Colonic mucosa (tissue), 4 donors: ENCODE data around the gene PIANP. TPM values are rescaled to one million over a fixed set of nuclear protein-coding genes. Genes with fewer than 3 reads are reported as not detected.

ENCODE experiments used
- DNase-seq: peaks from one replicate; pipeline ENCODE4 v3.0.0-alpha.2; 2020
- H3K27ac ChIP-seq: fragments of 200-600 bp; one replicate; pipeline ENCODE4 v1.8.0; 2021
- H3K27me3 ChIP-seq: fragments of 200-600 bp; one replicate; pipeline ENCODE4 v1.8.0; 2021
- H3K36me3 ChIP-seq: fragments of 200-600 bp; one replicate; pipeline ENCODE4 v1.8.0; 2021
- H3K4me1 ChIP-seq: fragments of 200-600 bp; one replicate; pipeline ENCODE4 v1.8.0; 2021; ENCODE audit warnings: mild to moderate bottlenecking
- H3K4me3 ChIP-seq: fragments of 200-600 bp; one replicate; pipeline ENCODE4 v1.8.0; 2021
- H3K9ac ChIP-seq, 2 donors: one replicate each; pipeline ENCODE4 v1.7.0; 2013; ENCODE audit warnings: control low read depth in 2 of 2, low read depth in 2 of 2, low read length in 2 of 2
- H3K9me3 ChIP-seq: fragments of 200-600 bp; one replicate; pipeline ENCODE4 v1.8.0; 2021
- intact Hi-C: fragments of 100-400 bp; cut with DNase I; formaldehyde crosslinking; loops from one replicate; pipeline ENCODE4 v1.14.1; 2022
- total RNA-seq, 2 donors: library from RNA; stranded (reverse); fragmentation: NEBNext Ultra II Directional in 1 of 2; extraction: Animal tissue kit (Norgen Biotek cat#: 25700) in 1 of 2; gene quantifications; one replicate each; pipeline ENCODE4 v1.2.1, GENCODE V29; 2021
- TF ChIP-seq, protein P1 (sequence below): fragments of 200-600 bp; IDR thresholded peaks from one replicate; pipeline ENCODE4 v1.8.0; 2022; ENCODE audit warnings: antibody characterized with exemption, mild to moderate bottlenecking
- donor health status: healthy.
- donor health status: DM: no; HTN: no; CAD: no.
- donor health status: DM: no; HTN: no; CAD: no.

PIANP gene
- total RNA-seq, 2 donors from 2014 or later: 0.44 to 1.2 TPM

DNA sequence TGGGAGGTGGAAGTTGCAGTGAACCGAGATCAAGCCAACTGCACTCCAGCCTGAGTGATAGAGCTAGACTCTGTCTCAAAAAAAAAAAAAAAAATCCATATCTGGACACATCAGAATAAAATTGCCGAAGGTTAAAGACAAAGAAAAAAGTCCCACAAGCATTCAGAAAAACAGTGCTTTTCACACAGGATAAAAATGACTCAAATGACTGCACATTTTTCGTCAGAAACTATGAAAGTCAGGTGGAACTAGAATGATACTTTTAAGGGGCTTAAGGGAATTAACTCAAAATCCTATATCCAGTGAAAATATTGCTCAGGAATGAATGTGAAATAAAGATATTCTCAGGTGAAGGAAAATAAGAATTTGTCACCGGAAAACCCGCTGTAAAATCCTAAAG, 36.1 kb upstream of the PIANP start:
- no peaks in the 10 kb centered on the region for H3K4me1 ChIP-seq
- DNase-seq: no peak
- H3K36me3 ChIP-seq: no peaks in the 10 kb centered on the region
- H3K27me3 ChIP-seq: no peaks in the 10 kb centered on the region
- no peak overlapping the region for H3K9ac ChIP-seq
- no peak overlapping the region for H3K4me3 ChIP-seq
- TF ChIP-seq, protein P1, sequence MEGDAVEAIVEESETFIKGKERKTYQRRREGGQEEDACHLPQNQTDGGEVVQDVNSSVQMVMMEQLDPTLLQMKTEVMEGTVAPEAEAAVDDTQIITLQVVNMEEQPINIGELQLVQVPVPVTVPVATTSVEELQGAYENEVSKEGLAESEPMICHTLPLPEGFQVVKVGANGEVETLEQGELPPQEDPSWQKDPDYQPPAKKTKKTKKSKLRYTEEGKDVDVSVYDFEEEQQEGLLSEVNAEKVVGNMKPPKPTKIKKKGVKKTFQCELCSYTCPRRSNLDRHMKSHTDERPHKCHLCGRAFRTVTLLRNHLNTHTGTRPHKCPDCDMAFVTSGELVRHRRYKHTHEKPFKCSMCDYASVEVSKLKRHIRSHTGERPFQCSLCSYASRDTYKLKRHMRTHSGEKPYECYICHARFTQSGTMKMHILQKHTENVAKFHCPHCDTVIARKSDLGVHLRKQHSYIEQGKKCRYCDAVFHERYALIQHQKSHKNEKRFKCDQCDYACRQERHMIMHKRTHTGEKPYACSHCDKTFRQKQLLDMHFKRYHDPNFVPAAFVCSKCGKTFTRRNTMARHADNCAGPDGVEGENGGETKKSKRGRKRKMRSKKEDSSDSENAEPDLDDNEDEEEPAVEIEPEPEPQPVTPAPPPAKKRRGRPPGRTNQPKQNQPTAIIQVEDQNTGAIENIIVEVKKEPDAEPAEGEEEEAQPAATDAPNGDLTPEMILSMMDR: no peak
- H3K9me3 ChIP-seq: no peaks in the 10 kb centered on the region
- intact Hi-C loops: loop anchor here (5.0 kb wide), 1 partner anchor 86 kb away; the partner anchor contains the start of gene GPR162
- no peak overlapping the region for H3K27ac ChIP-seq

DNA sequence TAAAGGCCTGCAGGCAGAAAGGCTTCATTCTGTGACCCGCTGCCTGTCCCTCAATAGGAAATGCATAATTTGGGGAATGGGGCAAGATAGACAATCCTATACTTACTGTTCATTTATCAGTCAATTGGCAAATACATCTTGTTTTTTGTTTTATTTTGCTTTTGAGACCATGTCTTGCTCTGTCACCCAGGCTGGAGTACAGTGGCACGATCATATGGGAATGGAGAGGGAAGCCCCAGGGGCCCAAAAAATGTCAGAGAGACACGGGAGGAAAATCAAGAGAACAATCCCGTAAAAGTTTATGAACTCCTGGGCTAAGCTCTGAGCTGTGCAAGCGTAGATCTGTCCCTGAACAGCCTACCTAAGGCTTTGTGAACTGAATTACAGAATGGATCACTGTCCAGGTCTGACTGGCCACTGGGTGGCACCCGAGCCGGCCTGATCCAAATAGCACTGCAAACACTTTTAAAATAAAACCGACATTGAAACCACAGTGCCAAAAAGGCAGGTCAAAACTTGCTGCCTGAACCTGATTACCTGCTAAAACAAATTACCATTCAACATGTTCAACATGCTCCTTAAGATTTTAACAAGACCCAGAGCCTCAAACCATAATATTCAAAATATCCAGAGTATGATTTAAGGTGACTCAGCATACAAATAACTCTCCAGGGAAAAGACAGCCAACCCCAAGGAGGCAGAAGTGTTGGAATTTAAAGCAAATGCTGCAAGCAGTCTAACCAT, 35.0 kb upstream of the PIANP start:
- DNase-seq: peak; percentile 70
- H3K4me3 ChIP-seq: no peak overlapping the region
- H3K4me1 ChIP-seq: no peaks in the 10 kb centered on the region
- H3K36me3 ChIP-seq: peaks cover 4% of the 10 kb centered on the region
- intact Hi-C loops: loop anchor here (5.0 kb wide), 1 partner anchor 87 kb away; the partner anchor contains the start of gene GPR162
- TF ChIP-seq, protein P1: peak; percentile 72
- H3K27ac ChIP-seq: no peak overlapping the region
- no peak overlapping the region for H3K9ac ChIP-seq
- H3K27me3 ChIP-seq: no peaks in the 10 kb centered on the region
- no peaks in the 10 kb centered on the region for H3K9me3 ChIP-seq

DNA sequence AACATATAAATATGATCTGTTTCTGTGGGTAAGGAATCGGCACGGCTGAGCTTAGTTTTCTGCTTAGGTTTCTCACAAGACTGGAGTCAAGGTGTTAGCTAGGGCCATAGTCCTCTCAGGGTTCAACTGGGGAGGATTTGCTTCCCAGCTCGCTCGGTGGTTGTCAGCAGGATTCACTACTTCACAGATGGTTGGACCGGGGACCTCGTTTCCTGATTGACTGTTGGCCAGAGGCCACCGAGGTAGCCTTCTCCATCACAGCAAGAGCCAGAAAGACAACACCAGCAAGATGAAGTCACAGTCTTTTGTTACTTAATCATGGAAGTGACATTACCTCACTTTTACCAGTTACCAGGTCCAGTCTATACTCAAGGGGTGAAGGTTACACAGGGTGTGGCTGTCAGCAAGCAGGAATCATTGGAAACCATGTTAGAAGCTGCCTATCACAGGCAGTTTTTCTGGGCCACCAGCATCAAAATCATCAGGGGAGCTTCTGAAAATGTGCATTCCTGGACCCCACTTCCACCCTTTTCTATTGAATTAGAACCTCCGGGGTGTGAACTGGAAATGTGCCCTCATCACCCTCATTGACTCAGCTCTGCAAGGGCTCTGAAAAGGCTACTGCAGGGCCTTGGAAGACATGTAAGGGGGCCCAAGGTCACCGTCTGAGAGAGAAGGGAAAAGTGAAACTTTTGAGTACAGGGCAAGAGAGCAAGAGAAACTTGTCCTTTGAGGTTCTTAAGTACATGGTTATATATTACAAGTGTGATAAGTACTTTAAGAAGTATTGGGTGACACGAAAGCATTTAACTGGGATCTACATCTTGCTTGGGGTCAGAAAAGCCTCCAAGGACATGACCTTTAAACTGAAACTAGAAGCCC, 34.1 kb upstream of the PIANP start:
- Histone ChIP-seq H3K4me3 (no peak overlapping the region), H3K36me3 (peaks cover 12% of the 10 kb centered on the region), H3K9me3 (no peaks in the 10 kb centered on the region), H3K27me3 (no peaks in the 10 kb centered on the region), H3K9ac (no peak overlapping the region), H3K27ac (no peak overlapping the region), H3K4me1 (no peaks in the 10 kb centered on the region)
- DNase-seq: no peak
- TF ChIP-seq, protein P1: no peak
- intact Hi-C loops: loop anchor here (5.0 kb wide), 1 partner anchor 88 kb away; the partner anchor contains the start of gene GPR162

DNA sequence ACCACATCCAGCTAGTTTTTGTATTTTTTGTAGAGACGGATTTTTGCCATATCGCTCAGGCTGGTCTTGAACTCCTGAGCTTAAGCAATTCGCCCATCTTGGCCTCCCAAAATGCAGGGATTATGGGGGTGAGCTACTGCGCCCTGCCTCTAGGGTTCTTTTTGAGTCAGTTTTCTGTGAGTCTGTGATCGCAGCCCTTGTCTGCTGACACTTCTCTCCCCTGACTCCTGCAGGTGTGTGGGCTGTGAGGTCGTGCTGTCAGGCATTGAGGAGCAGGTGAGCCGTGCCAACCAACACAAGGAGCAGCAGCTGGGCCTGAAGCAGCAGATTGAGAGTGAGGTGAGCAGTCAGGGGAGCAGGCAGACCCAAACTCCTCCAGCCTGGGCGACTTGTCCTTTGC, 29.6 kb upstream of the PIANP start:
- DNase-seq: no peak
- H3K36me3 ChIP-seq: peaks cover 16% of the 10 kb centered on the region
- intact Hi-C loops: no loop called here
- H3K27me3 ChIP-seq: no peaks in the 10 kb centered on the region
- H3K9ac ChIP-seq: no peak overlapping the region
- no peaks in the 10 kb centered on the region for H3K4me1 ChIP-seq
- no peak overlapping the region for H3K4me3 ChIP-seq
- H3K9me3 ChIP-seq: no peaks in the 10 kb centered on the region
- TF ChIP-seq, protein P1: no peak
- no peak overlapping the region for H3K27ac ChIP-seq

DNA sequence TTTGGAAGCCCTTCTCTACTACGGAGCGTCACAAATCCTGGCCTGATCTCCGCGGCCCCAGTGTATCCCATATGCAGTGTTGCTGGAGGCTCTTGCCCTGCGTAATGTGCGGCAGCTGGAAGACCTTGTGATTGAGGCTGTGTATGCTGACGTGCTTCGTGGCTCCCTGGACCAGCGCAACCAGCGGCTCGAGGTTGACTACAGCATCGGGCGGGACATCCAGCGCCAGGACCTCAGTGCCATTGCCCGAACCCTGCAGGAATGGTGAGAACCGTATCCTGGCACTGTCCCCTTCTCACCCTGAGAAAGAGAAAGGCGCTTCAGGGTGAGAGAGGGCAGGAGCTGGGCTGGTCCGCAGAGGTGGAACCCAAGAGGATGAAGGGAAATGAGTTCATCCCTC, 28.6 kb upstream of the PIANP start:
- intact Hi-C loops: no loop called here

More for the DNA sequence above, 28.6 kb upstream of the PIANP start:
- no peaks in the 10 kb centered on the region for H3K9me3 ChIP-seq
- DNase-seq: no peak
- no peaks in the 10 kb centered on the region for H3K27me3 ChIP-seq
- TF ChIP-seq, protein P1: no peak
- no peak overlapping the region for H3K9ac ChIP-seq
- no peak overlapping the region for H3K27ac ChIP-seq
- peaks cover 6% of the 10 kb centered on the region for H3K4me1 ChIP-seq
- H3K36me3 ChIP-seq: peaks cover 16% of the 10 kb centered on the region
- H3K4me3 ChIP-seq: no peak overlapping the region
